Measurements from ENCODE around the gene ZNF560.

- TF ChIP-seq CTCF (IDR thresholded peaks at IDR 0.05) (no peak), POLR2A (IDR thresholded peaks at IDR 0.05) (no peak)
Measured at GRCh38 chr19:9494096-9494495, 4.3 kb downstream of the ZNF560 start.
